ENCODE data around the gene PRKCA. TPM values are rescaled to one million over a fixed set of nuclear protein-coding genes. Genes with fewer than 3 reads are reported as not detected.

PRKCA gene
- total RNA-seq, 2 donors from 2014 or later: 8.3 to 26.5 TPM

GRCh38 chr17:66417300-66417719 is 114.9 kb downstream of the PRKCA start:
- Histone ChIP-seq H3K4me3 (no peak overlapping the region), H3K27me3 (replicated peaks; ENCODE audit: insufficient read depth) (no peaks in the 10 kb centered on the region), H3K27ac (no peak overlapping the region), H3K36me3 (no peaks in the 10 kb centered on the region), H3K4me1 (replicated peaks) (no peaks in the 10 kb centered on the region), H3K9me3 (no peaks in the 10 kb centered on the region)
- peak; percentile 10 for DNase-seq (ENCODE audit: low spot score)
- intact Hi-C loops (cut with DNase I): no loop called here
- TF ChIP-seq CTCF (IDR thresholded peaks at IDR 0.05): no peak
- TF ChIP-seq POLR2AphosphoS5 (IDR thresholded peaks at IDR 0.05): no peak
- TF ChIP-seq POLR2A (IDR thresholded peaks at IDR 0.05): no peak
- WGBS: 25% methylated on average over 2 of the region's 2 CpGs

- WGBS: 82% methylated on average over 3 of the region's 3 CpGs
- no peaks in the 10 kb centered on the region for H3K9me3 ChIP-seq
- intact Hi-C loops (cut with DNase I): no loop called here
- no peak overlapping the region for H3K4me3 ChIP-seq
- no peaks in the 10 kb centered on the region for H3K4me1 ChIP-seq (replicated peaks)
- TF ChIP-seq POLR2AphosphoS5 (IDR thresholded peaks at IDR 0.05) (no peak), POLR2A (IDR thresholded peaks at IDR 0.05) (no peak), CTCF (IDR thresholded peaks at IDR 0.05) (no peak)
- H3K27me3 ChIP-seq (replicated peaks; ENCODE audit: insufficient read depth): no peaks in the 10 kb centered on the region
- no peaks in the 10 kb centered on the region for H3K36me3 ChIP-seq
- no peak for DNase-seq (ENCODE audit: low spot score)
- H3K27ac ChIP-seq: no peak overlapping the region
Measured at GRCh38 chr17:66420961-66421371, 118.6 kb downstream of the PRKCA start.

GRCh38 chr17:66422186-66422585 is 119.8 kb downstream of the PRKCA start:
- no peaks in the 10 kb centered on the region for H3K9me3 ChIP-seq
- H3K27me3 ChIP-seq (replicated peaks; ENCODE audit: insufficient read depth): no peaks in the 10 kb centered on the region
- DNase-seq (ENCODE audit: low spot score): no peak
- H3K4me3 ChIP-seq: no peak overlapping the region
- intact Hi-C loops (cut with DNase I): no loop called here
- no peak for TF ChIP-seq POLR2A (IDR thresholded peaks at IDR 0.05)
- no peak for TF ChIP-seq POLR2AphosphoS5 (IDR thresholded peaks at IDR 0.05)
- TF ChIP-seq CTCF (IDR thresholded peaks at IDR 0.05): no peak
- no peaks in the 10 kb centered on the region for H3K36me3 ChIP-seq
- no peak overlapping the region for H3K27ac ChIP-seq
- WGBS: 75% methylated on average over 2 of the region's 2 CpGs
- H3K4me1 ChIP-seq (replicated peaks): no peaks in the 10 kb centered on the region

GRCh38 chr17:66423056-66423955 is 120.9 kb downstream of the PRKCA start:
- Histone ChIP-seq H3K9me3 (no peaks in the 10 kb centered on the region), H3K36me3 (no peaks in the 10 kb centered on the region), H3K27ac (no peak overlapping the region), H3K27me3 (replicated peaks; ENCODE audit: insufficient read depth) (no peaks in the 10 kb centered on the region), H3K4me3 (no peak overlapping the region), H3K4me1 (replicated peaks) (no peaks in the 10 kb centered on the region)
- TF ChIP-seq POLR2AphosphoS5 (IDR thresholded peaks at IDR 0.05) (no peak), CTCF (IDR thresholded peaks at IDR 0.05) (no peak), POLR2A (IDR thresholded peaks at IDR 0.05) (no peak)
- DNase-seq (ENCODE audit: low spot score): no peak
- WGBS: 70% methylated on average over 10 of the region's 10 CpGs
- intact Hi-C loops (cut with DNase I): no loop called here

All from prostate gland (tissue), 2 donors.